ENCODE data around the gene ABCA9.

The ABCA9 gene

DNA sequence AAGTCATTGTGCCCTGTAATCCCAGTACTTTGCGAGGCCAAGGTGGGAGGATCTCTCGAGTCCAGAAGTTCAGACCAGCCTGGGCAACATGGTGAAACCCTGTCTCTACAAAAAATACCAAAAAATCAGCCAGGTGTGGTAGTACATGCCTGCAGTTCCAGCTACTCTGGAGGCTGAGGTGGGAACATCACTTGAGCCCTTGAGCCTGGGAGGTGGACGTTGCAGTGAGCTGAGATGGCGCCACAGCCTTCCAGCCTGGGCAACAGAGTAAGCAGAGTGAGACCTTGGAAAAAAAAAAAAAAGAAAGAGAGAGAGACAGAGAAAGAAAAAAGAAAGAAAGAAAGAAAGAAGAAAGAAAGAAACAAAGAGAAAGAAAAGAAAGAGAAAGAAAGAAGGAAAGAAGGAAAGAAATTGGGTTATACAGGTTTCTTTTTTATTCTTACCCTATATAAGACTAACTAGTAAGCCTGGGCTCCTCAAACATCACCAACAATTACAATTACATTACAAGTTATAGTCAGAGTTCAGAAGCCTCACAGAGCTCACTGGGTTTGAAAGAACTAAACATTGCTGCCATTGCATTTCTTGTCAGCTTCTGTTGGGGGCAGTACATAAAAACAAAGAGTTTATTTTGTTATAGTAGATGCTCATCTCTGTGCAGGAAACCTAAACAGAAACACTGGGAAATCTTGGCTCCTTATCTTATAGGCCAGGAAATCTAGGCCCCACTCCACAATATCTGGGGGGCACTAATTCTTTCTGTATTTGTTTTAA, 6.7 kb upstream of the ABCA9 start:
- DNase-seq = peak; percentile 44

DNA sequence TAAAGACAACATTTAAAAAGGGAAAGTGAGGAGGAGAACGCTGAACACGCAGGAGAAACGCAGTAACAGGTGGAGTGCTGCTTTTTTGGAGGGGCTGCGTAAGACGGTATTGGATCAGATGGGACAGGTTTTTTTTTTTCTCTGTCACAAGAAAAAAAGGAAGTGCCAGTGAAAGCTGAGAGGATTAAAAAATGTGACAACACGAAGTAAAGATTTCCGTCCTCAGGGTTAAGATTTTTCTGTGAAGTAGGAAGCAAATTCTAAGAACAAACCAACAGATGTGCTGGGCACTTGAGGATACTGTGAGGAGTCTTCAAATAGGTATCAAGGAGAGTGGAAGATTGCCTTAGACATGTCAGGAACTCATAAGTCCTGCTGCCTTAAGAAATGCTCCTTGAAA, 5.8 kb upstream of the ABCA9 start:
- DNase-seq = peak; percentile 93

DNA sequence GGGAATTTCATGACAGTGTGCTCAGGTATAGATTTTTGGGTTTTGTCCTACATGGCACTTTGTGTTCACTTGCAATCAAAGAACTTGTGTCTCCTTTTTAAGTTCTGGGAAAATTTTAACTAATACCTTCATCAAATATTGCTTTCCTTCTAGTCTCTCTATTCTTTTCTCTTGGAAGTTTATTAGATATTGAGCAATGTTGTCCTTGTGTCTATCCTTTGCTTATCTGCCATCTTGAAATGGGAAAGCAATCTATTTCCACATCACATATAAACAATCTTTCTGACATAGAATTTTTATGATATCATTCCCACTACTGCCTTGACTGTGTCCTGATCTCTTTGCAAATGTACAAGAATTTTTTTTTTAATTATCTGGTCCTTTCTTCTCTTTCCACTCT, 4.4 kb upstream of the ABCA9 start:
- no peak for DNase-seq

DNA sequence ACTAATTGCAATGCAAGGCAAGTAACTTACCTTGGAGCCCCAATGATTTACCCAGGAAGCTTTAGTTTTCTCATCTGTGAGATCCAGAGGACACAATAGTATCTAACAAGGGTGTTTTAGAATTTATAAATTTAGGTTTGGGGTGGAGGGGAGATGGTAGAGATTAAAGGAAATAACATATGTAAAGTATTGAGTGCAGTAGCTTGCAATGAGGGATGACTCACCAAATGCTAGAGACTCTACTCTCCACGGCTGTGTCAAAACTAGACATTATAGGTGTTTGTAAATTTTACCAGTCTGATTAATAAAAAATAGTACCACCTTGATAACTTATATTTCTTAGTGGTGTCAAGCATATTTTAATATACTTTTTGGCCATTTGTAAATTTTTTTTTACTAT, 3.7 kb upstream of the ABCA9 start:
- peak; percentile 38 for DNase-seq

DNA sequence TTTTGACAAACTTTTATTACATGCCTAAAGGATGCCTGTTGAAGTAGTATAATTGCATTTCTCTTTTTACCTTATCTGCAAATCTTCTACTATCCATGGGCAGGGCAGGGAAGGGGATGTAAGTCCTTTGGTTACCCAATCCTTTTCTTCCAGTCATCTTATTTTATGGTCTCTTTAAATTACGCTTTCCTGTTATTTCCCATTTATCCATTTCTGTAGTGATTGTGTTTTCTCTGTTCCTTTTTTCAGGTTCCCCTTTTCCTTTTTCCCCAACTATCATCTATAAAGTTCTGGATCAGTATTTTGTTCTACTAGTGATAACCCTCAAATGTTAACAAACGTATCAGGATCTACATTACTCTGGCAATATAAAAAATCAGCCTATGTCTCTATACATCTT, 3.3 kb upstream of the ABCA9 start:
- peak; percentile 81 for DNase-seq

DNA sequence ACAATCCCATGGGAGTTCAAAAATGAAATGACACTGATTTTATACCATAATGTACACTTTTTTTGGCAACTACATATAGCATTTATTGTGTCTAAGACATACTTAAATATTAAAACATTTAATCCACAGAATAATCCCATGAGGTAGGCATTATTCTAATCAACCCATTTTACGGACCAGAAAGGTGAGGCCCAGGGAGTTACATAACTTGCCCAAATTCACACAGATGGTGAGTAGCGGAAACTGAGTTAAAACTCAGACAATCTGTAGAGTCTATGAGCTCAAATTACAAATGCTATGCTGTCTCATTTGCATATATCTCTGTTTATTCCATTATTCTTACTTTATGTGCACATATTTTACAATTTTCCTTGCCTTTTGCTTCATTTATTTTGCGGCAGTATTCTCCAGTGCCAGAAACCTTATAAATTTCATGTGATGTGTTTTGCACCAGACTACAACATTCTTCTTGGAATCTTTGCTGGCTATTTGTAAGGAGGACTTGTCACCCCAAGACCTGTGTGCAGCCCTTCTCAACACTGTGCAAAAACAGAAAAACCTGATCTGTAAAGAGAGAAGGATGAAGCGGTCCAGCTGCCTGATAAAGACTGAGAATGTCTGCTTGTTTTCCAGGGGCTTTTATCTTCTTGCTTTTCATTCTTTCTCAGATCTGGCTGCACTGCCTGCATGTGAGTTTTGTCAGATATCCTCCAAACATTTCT, 2.3 kb upstream of the ABCA9 start:
- DNase-seq = no peak

DNA sequence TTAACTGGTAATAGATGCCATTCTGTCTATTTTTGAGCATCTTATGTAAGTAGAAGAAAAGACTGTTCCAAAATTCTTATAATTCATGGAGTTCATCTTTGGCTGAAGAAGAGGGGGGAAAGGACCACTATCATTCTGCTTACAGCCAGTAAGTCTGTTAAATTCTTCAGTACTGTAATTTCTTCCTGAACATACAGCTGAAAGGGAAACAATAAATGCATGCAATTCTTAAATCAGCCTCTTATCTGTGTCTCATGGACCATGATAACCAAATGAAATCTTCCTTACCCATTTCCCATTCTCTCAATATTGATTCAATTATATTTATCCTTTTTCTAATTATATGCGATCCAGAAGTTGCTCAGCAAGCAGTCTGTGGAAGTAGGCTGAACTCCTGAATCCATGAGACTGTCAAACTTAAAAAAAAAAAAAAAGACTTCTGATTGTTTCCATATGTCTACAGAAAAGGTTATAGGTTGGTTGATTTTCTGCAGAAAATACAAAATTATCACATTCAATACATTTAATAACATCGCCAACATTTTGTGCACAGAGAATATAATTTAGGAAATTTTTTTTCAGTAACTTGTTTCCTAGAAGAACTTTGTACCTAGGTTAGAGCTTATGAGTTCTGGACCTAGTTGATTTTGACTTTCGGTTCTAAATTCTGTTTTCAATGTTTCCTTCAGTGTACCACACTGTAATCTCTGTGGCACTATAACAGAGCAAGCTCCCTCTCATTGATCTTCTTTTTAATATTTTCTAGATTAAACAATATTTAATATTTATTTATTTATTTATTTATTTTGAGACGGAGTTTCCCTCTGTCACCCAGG, 1.2 kb upstream of the ABCA9 start:
- no peak for DNase-seq

DNA sequence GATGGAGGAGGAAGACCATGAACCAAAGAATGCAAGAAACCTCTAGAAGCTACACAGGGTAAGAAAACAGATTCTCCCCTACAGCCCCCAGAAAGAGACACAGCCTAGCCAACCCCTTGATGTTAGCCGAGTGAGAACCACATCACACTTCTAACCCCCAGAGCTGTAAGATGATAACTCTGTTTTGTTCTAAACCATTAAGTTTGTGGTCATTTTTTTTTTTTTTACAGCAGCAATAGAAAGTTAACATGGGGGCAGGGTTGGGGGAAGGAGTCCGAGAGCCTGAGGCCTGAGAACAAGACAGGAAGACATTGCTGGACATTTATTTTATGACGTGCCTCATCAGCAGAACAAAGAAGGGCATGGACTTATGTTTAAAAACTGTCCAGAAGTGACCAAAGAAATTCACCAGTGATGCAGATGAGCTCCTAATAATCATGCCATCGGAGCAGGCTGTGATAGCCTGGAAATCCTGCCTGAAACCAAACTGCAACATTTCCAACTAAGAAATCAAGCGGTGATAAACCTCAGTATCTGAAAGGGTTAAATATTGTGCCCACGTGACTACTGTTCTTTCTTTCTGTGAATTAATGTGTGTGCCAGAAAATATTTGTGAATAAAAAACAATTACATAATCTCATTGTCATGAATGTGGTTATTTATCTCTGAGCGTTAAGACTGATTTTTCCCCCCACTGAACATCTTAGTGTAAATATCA, 1.1 kb downstream of the ABCA9 start:
- no peak for DNase-seq

DNA sequence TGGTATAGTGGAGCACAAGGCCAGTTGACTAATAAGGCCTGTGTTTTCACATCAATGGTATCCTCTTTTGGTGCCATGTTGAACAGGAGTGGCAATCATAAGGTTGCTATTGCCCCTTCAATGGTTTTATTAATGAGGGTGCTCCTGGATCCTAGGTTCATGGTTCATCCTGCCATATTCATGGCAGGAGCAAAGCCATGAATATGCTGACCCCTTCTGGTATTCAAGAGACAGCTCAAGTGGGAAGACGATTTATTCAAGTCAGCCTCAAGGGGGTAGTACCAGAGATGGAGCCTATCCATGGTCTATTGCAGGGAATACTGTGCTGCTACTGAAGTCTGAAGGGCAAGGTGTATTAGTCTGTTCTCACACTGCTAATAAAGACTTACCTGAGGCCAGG, 2.6 kb downstream of the ABCA9 start:
- DNase-seq = peak; percentile 33

DNA sequence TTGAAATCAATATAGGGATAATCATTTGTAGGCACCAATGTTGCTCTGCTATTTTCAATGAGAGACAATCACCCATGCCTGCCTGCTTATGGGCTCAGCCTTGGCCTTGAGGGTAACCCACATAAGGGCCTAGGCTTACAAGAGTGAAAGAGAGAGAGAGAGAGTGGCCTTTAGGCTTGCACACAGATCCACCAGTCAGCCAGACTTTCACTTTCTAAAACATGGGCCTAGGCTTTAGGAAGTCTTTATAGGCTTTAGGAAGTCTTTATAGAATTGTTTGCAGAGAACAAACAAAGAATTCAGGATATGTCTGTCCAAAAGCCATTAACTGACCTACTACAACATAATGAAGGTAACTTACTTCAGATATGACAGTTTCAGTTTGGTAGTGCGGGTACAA, 3.4 kb downstream of the ABCA9 start:
- peak; percentile 61 for DNase-seq

DNA sequence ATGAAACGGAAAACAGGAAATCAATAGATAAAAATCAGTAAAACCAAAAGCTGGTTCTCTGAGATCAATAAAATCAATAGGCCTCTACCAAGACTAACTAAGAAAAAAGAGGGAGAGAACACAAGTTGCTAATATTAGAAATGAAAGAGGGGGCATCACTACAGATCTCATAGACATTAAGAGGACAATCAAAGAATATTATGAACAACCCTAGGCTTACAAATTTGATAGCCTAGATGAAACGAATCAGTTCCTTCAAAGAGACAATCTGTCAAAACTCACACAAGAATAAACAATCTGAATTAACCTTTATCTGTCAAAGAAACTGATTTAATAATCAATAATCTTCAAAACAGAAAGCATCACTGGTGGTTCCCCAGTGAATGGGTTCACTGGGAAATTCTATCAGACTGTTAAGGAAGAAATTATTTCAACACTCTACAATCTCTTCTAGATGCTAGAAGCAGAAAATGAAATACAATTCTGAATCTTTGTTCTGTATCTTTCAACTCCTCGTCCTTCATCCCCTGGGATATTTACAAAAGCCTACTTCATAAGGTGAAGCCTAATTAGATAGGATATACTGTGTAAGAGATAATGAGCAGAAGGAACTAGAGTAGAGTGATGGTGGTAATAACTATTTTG, 4.4 kb downstream of the ABCA9 start:
- DNase-seq = no peak

DNA sequence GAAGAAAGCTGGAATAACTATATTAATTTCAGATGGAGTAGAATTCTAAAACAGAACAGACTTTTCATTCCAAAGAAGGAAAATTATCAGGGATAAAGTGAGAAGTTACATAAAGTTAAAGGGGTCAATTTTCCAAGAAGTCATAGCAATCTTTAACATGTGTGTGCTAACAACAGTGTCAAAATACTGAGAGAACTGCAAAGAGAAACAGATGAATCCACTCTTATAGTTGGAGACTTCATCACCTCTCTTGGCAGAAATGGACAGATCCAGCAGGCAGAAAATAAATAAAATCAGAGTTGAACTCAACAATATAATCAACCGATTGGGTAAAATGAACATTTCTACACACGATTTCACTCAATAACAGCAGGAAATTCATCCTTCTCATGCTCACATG, 5.4 kb downstream of the ABCA9 start:
- DNase-seq = no peak

DNA sequence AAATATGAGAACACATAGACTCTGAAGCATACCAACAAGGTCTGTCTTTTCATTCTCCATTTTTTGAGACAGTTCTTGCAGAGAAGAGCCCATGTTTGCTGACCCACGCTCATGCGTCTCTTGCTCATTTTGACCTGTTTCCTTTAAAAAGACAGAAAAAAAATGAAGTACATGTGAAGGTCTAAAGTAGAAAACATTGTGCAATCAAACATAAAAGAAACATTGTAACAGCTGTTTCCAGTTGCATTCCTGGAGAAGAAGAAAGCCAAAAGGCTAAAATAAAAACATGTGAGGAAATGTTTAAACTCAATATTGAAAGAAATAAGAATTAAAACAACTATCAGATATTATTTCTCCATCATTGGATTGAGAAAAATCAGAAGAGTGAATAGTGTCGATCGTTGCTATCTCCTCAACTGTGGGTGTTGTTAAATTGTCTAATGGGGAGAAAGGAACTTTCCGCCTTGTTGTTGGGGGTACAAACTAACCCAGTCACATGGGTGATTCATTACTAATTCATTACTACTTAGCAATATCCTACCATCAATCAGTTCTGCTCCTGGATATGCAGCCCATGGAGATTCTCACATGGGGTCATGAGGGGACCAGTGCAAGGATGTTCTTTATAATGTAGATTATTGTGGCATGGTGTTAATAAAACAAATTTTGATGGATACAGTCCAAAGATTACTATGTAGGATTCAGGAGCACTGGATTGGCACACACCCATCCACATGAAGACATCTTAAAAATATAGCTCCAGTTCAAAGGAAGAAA, 9.5 kb downstream of the ABCA9 start:
- peak; percentile 68 for DNase-seq

DNA sequence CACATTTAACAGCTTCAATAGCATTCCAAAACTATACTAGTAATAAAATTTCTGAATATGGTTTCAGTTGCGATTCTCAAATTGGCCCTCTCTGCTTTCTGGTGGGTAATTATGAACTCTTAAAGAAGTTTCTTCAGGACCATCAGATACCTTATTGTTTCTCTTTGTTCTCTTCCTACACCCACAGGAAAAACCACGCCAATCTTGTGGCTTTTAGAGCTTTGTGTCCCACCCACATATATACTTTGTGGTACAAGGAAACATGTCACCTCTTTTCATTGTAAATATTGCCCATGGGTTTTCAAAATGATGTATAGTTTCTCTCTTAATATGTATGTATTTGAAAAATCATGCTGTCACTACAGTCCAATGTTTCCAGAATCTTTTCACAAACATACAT, 12.1 kb downstream of the ABCA9 start:
- peak; percentile 62 for DNase-seq

DNA sequence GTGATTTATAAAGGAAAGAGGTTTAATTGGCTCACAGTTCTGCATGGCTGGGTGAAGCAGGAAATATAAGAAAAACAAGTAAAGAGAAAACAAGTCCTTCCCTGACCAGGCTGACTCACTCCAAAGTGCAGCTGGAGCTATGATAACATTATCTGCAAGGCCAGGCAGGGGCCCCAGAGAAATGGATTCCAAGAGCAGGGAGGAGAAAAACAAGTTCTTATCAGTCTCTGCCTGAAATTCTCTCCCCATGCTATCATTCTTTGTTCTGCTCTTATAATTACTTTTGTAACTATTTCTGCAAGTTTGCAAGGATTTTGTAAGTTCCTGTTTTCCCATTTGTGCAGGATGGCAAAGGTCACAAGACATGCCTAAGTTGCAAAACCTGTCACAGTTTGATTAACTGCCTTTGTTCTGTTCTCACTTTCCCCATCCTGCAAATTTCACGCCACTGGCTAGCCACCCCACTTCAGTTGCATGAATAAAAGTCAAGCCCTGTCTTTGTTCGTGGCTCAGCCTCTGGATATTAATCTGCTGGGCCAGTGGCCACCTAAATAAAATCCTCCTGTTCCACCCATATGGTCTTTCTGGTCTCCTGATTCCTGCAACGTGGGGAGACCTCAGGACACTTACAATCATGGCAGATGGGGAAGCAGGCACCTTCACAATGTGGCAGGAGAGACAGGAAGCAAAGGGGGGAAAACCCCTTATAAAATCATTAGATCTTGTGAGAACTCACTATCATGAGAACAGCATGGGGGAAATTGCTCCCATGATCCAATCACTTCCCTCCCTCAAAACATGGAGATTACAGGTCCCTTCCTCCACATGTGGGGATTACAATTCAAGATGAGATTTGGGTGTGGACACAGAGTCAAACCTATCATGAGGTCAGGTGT, 13.1 kb downstream of the ABCA9 start:
- peak; percentile 96 for DNase-seq

DNA sequence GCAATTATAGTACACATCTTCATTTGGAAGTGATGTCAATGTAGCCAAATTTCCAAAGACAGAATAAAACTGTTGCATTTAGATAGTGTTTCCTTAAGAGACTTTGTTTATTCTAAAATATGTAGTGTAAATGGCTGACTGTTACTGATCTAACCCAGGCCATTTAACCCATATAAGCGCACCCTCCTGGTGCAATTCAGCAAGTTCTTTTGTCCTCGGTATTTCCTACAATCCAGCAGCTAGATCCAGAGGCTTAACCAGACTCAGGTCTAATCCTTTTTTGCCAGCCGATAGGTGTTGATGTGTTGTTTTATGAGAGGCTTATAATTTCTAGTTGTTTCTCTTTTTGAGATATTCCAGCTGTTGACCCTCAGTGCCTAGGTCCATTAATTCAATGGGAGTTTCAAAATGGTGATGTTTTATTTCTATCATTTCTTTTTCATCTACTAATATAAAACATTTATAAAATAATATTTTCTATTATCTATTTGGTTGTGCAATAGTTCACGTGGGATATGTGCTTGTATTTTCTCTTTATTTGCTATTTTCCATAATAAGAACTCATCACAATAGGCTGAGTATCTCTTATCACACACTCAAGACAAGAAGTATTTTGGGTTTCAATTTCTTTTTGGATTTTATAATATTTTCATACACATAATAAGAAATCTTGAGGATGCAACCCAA, 14.5 kb downstream of the ABCA9 start:
- no peak for DNase-seq

DNA sequence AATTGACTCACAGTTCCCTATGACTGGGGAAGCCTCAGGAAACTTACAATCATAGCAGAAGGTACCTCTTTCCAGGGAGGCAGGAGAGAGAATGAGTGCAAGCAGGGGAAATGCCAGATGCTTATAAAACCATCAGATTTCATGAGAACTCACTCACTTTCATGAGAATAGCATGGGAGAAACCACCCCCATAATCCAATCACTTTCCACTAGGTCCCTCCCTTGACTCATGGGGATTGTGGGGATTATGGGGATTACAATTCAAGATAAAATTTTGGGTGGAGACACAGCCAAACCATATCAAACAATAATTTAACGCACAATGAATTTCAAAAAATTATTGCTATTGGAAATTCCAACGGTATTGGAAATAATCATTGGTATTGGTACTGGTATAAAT, 15.1 kb downstream of the ABCA9 start:
- DNase-seq = no peak

DNA sequence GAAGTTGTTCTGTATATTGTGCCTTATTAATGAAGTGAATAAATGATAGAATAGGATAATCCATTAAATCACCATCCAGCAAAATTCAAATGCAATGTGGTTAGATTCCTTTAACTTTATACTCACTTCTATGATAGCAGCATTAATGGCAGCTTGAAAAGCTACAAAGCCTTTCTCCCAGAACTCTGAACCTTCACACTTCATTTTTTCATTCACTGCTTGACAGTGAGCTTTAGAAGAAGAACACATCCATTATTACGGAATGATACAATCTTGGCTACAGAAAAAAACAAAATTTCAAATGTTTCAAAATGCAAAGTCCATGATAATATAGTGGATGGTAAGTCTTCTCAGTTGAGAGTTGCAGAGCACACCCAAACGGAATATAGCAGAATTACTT, 16.4 kb downstream of the ABCA9 start:
- no peak for DNase-seq

DNA sequence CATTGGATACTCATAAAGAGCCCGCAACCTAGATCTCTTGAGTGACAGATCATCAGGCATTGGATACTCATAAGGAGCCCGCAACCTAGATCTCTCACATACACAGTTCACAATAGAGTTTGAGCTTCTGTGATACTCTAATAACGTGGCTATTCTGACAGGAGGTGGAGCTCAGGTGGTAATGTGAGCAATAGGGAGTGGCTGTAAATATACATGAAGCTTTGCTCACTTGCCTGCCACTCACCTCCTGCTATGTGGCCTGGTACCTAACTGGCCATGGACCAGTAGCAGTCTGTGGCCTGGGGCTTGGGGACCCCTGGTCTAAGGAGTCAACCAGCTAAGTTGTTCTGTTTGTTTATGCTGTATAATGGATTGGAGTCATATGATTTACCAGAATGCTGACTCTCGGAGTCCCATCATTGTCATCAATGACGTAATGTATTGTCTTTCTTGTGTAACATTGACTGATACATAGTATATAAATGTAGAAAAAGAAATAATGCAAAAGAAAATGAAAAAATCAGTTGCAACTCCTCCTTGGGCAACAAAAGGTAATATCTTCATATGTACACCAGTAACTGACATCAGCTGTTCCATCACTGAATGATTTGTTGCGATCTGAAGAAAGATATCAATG, 17.5 kb downstream of the ABCA9 start:
- DNase-seq = no peak

DNA sequence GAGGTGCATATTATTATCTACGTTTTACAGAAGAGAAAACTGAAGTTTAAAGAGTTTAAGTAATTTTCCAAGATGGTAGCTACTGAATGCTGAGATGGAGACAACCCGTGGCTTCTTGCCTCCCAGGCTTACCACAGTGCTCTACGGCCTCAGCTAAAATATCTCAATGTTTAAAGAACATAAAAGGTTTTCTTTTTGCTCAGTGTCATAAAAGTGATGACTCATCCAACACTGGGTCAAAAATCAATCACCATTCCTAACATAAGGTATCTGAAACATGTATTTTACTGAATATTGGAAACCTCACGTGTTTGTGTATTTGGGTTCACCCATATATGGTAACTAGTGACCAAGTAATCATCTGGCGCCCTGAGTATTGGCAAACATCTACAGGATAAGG, 18.4 kb downstream of the ABCA9 start:
- no peak for DNase-seq
